Mammary epithelial cell (primary cell): ENCODE results near the gene GTF2F2.

Experiments
- EZH2 ChIP-seq: IDR thresholded peaks from 2 replicates; pipeline ENCODE4 v1.6.1; 2012; ENCODE audit warnings: low read length, inconsistent platforms, borderline replicate concordance
- TF ChIP-seq, protein P1 (sequence below), 2 donors: IDR thresholded peaks in 1 of 2; conservative IDR thresholded peaks in 1 of 2; 2 replicates each; pipeline ENCODE4 v1.5.1; 2011 to 2012; ENCODE audit warnings: inconsistent platforms in 2 of 2, low read length in 2 of 2, mild to moderate bottlenecking in 2 of 2, control low read depth in 1 of 2, low read depth in 1 of 2; ENCODE audit not compliant: insufficient read depth in 1 of 2; ENCODE audit errors: extremely low read depth in 1 of 2

DNA sequence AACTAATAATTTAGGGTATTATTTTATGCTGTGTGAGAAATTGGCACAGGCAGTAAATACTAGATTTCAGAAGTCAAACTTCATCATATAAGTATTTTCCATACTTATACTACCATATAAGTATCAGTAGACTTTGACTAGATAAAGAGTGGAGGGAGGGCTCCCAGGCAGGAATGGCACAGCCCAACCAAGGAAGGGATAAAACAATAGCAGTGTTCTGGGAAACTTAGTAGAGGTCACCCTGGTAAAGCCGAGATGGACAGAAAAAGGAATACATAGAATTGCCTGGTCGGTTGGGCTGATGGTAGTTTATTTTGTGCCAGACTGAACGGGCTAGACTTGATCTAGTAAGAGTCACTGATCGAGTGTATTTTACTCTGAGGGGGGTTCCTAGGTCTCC, 100.1 kb downstream of the GTF2F2 start:
- TF ChIP-seq EZH2 = no peak
- TF ChIP-seq, protein P1, sequence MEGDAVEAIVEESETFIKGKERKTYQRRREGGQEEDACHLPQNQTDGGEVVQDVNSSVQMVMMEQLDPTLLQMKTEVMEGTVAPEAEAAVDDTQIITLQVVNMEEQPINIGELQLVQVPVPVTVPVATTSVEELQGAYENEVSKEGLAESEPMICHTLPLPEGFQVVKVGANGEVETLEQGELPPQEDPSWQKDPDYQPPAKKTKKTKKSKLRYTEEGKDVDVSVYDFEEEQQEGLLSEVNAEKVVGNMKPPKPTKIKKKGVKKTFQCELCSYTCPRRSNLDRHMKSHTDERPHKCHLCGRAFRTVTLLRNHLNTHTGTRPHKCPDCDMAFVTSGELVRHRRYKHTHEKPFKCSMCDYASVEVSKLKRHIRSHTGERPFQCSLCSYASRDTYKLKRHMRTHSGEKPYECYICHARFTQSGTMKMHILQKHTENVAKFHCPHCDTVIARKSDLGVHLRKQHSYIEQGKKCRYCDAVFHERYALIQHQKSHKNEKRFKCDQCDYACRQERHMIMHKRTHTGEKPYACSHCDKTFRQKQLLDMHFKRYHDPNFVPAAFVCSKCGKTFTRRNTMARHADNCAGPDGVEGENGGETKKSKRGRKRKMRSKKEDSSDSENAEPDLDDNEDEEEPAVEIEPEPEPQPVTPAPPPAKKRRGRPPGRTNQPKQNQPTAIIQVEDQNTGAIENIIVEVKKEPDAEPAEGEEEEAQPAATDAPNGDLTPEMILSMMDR (conservative IDR thresholded peaks at IDR 0.05 in 1 of 2, IDR thresholded peaks at IDR 0.05 in 1 of 2; ENCODE audit: extremely low read depth in 1 of 2, insufficient read depth in 1 of 2, low read depth in 1 of 2, low read length in 2 of 2) = no peak
